ENCODE results near the gene DHRS12.

DHRS12 gene

GRCh38 chr13:51727634-51728274 is 76.2 kb downstream of the DHRS12 start:
- Histone ChIP-seq H3K27ac (ENCODE audit: low read length) (no peak overlapping the region), H3K27me3 (ENCODE audit: control insufficient read depth, insufficient read depth, low read length) (no peaks in the 10 kb centered on the region), H3K9me3 (ENCODE audit: control insufficient read depth, insufficient read depth, low read length) (no peaks in the 10 kb centered on the region), H3K4me1 (ENCODE audit: control insufficient read depth, insufficient read depth, low read length) (no peaks in the 10 kb centered on the region), H3K4me3 (ENCODE audit: low read length) (no peak overlapping the region), H3K36me3 (ENCODE audit: control insufficient read depth, insufficient read depth, low read length) (no peaks in the 10 kb centered on the region; the same call in 1 of the 2 replicates)
- no peak for DNase-seq (ENCODE audit: low read depth, low spot score)
- no CpG with 5 or more reads among the region's 8 CpGs for WGBS (ENCODE audit: insufficient coverage, insufficient read length)

GRCh38 chr13:51726446-51727193 is 77.3 kb downstream of the DHRS12 start:
- no peaks in the 10 kb centered on the region for H3K4me1 ChIP-seq (ENCODE audit: control insufficient read depth, insufficient read depth, low read length)
- no peak overlapping the region for H3K27ac ChIP-seq (ENCODE audit: low read length)
- H3K36me3 ChIP-seq (ENCODE audit: control insufficient read depth, insufficient read depth, low read length) = no peaks in the 10 kb centered on the region; the same call in 1 of the 2 replicates
- no peaks in the 10 kb centered on the region for H3K9me3 ChIP-seq (ENCODE audit: control insufficient read depth, insufficient read depth, low read length)
- WGBS (ENCODE audit: insufficient coverage, insufficient read length) = no CpG with 5 or more reads among the region's 3 CpGs
- DNase-seq (ENCODE audit: low read depth, low spot score) = no peak
- no peaks in the 10 kb centered on the region for H3K27me3 ChIP-seq (ENCODE audit: control insufficient read depth, insufficient read depth, low read length)
- H3K4me3 ChIP-seq (ENCODE audit: low read length) = no peak overlapping the region

GRCh38 chr13:51724721-51725120 is 79.2 kb downstream of the DHRS12 start:
- Histone ChIP-seq H3K9me3 (ENCODE audit: control insufficient read depth, insufficient read depth, low read length) (no peaks in the 10 kb centered on the region), H3K36me3 (ENCODE audit: control insufficient read depth, insufficient read depth, low read length) (no peaks in the 10 kb centered on the region; the same call in 1 of the 2 replicates), H3K4me1 (ENCODE audit: control insufficient read depth, insufficient read depth, low read length) (no peaks in the 10 kb centered on the region), H3K27me3 (ENCODE audit: control insufficient read depth, insufficient read depth, low read length) (no peaks in the 10 kb centered on the region), H3K4me3 (ENCODE audit: low read length) (no peak overlapping the region), H3K27ac (ENCODE audit: low read length) (no peak overlapping the region)
- no peak for DNase-seq (ENCODE audit: low read depth, low spot score)

- Histone ChIP-seq H3K4me1 (ENCODE audit: control insufficient read depth, insufficient read depth, low read length) (no peaks in the 10 kb centered on the region), H3K27ac (ENCODE audit: low read length) (no peak overlapping the region), H3K9me3 (ENCODE audit: control insufficient read depth, insufficient read depth, low read length) (no peaks in the 10 kb centered on the region), H3K36me3 (ENCODE audit: control insufficient read depth, insufficient read depth, low read length) (no peaks in the 10 kb centered on the region; the same call in 1 of the 2 replicates), H3K4me3 (ENCODE audit: low read length) (no peak overlapping the region), H3K27me3 (ENCODE audit: control insufficient read depth, insufficient read depth, low read length) (no peaks in the 10 kb centered on the region)
- DNase-seq (ENCODE audit: low read depth, low spot score) = no peak
- no CpG with 5 or more reads among the region's 6 CpGs for WGBS (ENCODE audit: insufficient coverage, insufficient read length)
These were observed 80.4 kb downstream of the DHRS12 start for GRCh38 chr13:51723529-51723928.

- no peaks in the 10 kb centered on the region for H3K27me3 ChIP-seq (ENCODE audit: control insufficient read depth, insufficient read depth, low read length)
- H3K9me3 ChIP-seq (ENCODE audit: control insufficient read depth, insufficient read depth, low read length) = no peaks in the 10 kb centered on the region
- DNase-seq (ENCODE audit: low read depth, low spot score) = no peak
- H3K27ac ChIP-seq (ENCODE audit: low read length) = no peak overlapping the region
- no peaks in the 10 kb centered on the region for H3K4me1 ChIP-seq (ENCODE audit: control insufficient read depth, insufficient read depth, low read length)
- no CpG with 5 or more reads among the region's 3 CpGs for WGBS (ENCODE audit: insufficient coverage, insufficient read length)
- H3K36me3 ChIP-seq (ENCODE audit: control insufficient read depth, insufficient read depth, low read length) = no peaks in the 10 kb centered on the region
- H3K4me3 ChIP-seq (ENCODE audit: low read length) = no peak overlapping the region
These were observed 82.5 kb downstream of the DHRS12 start for GRCh38 chr13:51721496-51721895.

GRCh38 chr13:51719394-51719793 is 84.6 kb downstream of the DHRS12 start:
- no peaks in the 10 kb centered on the region for H3K27me3 ChIP-seq (ENCODE audit: control insufficient read depth, insufficient read depth, low read length)
- H3K4me3 ChIP-seq (ENCODE audit: low read length) = no peak overlapping the region
- no peak for DNase-seq (ENCODE audit: low read depth, low spot score)
- H3K4me1 ChIP-seq (ENCODE audit: control insufficient read depth, insufficient read depth, low read length) = no peaks in the 10 kb centered on the region
- H3K9me3 ChIP-seq (ENCODE audit: control insufficient read depth, insufficient read depth, low read length) = no peaks in the 10 kb centered on the region
- H3K36me3 ChIP-seq (ENCODE audit: control insufficient read depth, insufficient read depth, low read length) = no peaks in the 10 kb centered on the region
- H3K27ac ChIP-seq (ENCODE audit: low read length) = no peak overlapping the region
- no CpG with 5 or more reads among the region's 1 CpG for WGBS (ENCODE audit: insufficient coverage, insufficient read length)

Measured in iPS DF 6.9 (cell line).